Measurements from ENCODE around the gene MCL1. TPM values are rescaled to one million over a fixed set of nuclear protein-coding genes. Genes with fewer than 3 reads are reported as not detected.

The MCL1 gene
- total and polyA plus RNA-seq, 2 of the 13 experiments (the other 11 are each of a cell fraction or from before 2014, with no cell fraction given): 69.5 to 125 TPM

DNA sequence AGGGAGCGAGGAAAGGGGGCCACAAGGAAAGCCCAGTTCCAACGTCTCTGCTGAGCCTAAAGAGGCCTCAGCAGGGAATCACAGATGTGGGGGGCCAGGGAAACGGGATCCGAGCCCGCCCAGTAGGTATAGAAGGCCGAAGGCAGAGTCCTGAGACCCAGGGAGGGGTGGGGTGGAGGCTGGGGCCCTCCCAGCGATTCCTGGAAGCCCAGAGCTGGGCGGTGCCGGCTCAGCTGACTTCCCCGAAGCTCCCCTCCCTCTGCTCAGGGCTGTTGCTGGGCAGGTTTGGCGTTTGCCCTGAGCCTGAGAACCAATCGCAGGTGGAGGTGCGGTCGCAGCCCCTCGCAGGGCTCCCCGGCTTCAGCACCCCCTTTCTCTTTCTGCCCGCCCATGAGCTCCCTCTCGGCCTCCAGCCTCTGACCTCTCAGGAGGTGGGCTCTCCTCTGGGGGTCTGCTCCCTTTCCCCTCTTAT lies 17.4 kb downstream of the MCL1 start (continued):
- no peak for TF ChIP-seq ZNF432 (CRISPR knock-in tag; IDR thresholded peaks at IDR 0.05; ENCODE audit: borderline replicate concordance)
- TF ChIP-seq ISX (CRISPR knock-in tag; conservative IDR thresholded peaks at IDR 0.05): no peak
- TF ChIP-seq, protein P1, sequence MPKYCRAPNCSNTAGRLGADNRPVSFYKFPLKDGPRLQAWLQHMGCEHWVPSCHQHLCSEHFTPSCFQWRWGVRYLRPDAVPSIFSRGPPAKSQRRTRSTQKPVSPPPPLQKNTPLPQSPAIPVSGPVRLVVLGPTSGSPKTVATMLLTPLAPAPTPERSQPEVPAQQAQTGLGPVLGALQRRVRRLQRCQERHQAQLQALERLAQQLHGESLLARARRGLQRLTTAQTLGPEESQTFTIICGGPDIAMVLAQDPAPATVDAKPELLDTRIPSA (CRISPR knock-in tag; IDR thresholded peaks at IDR 0.05; ENCODE audit: borderline replicate concordance): no peak
- no peak for TF ChIP-seq ZNF552 (CRISPR knock-in tag; IDR thresholded peaks at IDR 0.05; ENCODE audit: borderline replicate concordance)
- no peak for TF ChIP-seq ZFP82 (CRISPR knock-in tag; IDR thresholded peaks at IDR 0.05; ENCODE audit: borderline replicate concordance)
- TF ChIP-seq NBN (conservative IDR thresholded peaks at IDR 0.05): no peak
- peak; percentile 35; the same call in 1 of the 2 replicates for TF ChIP-seq KDM6A (CRISPR knock-in tag; IDR thresholded peaks at IDR 0.05; ENCODE audit: low read depth)
- TF ChIP-seq CREB1 (IDR thresholded peaks at IDR 0.05): peak; percentile 40; the same call in 1 of the 2 replicates
- TF ChIP-seq CREB1 (CRISPR knock-in tag; IDR thresholded peaks at IDR 0.05): peak; percentile 48; the same call in 1 of the 2 replicates
- peak; percentile 100 for TF ChIP-seq RFXAP (CRISPR knock-in tag; IDR thresholded peaks at IDR 0.05; ENCODE audit: borderline replicate concordance)
- peak; percentile 77; the same call in 1 of the 2 replicates for TF ChIP-seq ZNF816 (CRISPR knock-in tag; IDR thresholded peaks at IDR 0.05; ENCODE audit: borderline replicate concordance)
- no peak for TF ChIP-seq ZNF768 (CRISPR knock-in tag; IDR thresholded peaks at IDR 0.05)
- TF ChIP-seq ISL2 (CRISPR knock-in tag; IDR thresholded peaks at IDR 0.05): peak; percentile 80
- TF ChIP-seq, protein P2, sequence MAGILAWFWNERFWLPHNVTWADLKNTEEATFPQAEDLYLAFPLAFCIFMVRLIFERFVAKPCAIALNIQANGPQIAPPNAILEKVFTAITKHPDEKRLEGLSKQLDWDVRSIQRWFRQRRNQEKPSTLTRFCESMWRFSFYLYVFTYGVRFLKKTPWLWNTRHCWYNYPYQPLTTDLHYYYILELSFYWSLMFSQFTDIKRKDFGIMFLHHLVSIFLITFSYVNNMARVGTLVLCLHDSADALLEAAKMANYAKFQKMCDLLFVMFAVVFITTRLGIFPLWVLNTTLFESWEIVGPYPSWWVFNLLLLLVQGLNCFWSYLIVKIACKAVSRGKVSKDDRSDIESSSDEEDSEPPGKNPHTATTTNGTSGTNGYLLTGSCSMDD (CRISPR knock-in tag; IDR thresholded peaks at IDR 0.05): no peak
- TF ChIP-seq, protein P3, sequence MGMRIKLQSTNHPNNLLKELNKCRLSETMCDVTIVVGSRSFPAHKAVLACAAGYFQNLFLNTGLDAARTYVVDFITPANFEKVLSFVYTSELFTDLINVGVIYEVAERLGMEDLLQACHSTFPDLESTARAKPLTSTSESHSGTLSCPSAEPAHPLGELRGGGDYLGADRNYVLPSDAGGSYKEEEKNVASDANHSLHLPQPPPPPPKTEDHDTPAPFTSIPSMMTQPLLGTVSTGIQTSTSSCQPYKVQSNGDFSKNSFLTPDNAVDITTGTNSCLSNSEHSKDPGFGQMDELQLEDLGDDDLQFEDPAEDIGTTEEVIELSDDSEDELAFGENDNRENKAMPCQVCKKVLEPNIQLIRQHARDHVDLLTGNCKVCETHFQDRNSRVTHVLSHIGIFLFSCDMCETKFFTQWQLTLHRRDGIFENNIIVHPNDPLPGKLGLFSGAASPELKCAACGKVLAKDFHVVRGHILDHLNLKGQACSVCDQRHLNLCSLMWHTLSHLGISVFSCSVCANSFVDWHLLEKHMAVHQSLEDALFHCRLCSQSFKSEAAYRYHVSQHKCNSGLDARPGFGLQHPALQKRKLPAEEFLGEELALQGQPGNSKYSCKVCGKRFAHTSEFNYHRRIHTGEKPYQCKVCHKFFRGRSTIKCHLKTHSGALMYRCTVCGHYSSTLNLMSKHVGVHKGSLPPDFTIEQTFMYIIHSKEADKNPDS (CRISPR knock-in tag; IDR thresholded peaks at IDR 0.05): no peak
- no peak for TF ChIP-seq TAF1 (CRISPR knock-in tag; IDR thresholded peaks at IDR 0.05)
- TF ChIP-seq ZNF207 (IDR thresholded peaks at IDR 0.05; ENCODE audit: borderline replicate concordance): no peak
- no peak for TF ChIP-seq ZNF460 (CRISPR knock-in tag; IDR thresholded peaks at IDR 0.05; ENCODE audit: borderline replicate concordance)
- no peak for TF ChIP-seq DNMT3B (CRISPR knock-in tag; conservative IDR thresholded peaks at IDR 0.05)
- TF ChIP-seq, protein P4, sequence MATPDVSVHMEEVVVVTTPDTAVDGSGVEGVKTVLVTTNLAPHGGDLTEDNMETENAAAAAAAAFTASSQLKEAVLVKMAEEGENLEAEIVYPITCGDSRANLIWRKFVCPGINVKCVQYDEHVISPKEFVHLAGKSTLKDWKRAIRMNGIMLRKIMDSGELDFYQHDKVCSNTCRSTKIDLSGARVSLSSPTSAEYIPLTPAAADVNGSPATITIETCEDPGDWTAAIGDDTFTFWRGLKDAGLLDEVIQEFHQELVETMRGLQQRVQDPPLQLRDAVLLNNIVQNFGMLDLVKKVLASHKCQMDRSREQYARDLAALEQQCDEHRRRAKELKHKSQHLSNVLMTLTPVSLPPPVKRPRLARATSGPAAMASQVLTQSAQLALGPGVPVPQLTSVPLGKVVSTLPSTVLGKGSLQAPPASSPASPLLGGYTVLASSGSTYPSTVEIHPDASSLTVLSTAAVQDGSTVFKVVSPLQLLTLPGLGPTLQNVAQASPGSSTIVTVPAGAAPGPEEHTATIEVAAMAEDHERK (CRISPR knock-in tag; IDR thresholded peaks at IDR 0.05; ENCODE audit: low read depth): 0 out of 2 replicates have a peak, but pooled peaks have one; percentile 13
- TF ChIP-seq, protein P5, sequence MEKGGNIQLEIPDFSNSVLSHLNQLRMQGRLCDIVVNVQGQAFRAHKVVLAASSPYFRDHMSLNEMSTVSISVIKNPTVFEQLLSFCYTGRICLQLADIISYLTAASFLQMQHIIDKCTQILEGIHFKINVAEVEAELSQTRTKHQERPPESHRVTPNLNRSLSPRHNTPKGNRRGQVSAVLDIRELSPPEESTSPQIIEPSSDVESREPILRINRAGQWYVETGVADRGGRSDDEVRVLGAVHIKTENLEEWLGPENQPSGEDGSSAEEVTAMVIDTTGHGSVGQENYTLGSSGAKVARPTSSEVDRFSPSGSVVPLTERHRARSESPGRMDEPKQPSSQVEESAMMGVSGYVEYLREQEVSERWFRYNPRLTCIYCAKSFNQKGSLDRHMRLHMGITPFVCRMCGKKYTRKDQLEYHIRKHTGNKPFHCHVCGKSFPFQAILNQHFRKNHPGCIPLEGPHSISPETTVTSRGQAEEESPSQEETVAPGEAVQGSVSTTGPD (CRISPR knock-in tag; IDR thresholded peaks at IDR 0.05): no peak
- peak; percentile 99 for TF ChIP-seq RFX5 (IDR thresholded peaks at IDR 0.05; ENCODE audit: low read depth, low read length)
- TF ChIP-seq SATB2 (CRISPR knock-in tag; IDR thresholded peaks at IDR 0.05): no peak
- TF ChIP-seq FOXM1 (CRISPR knock-in tag; IDR thresholded peaks at IDR 0.05): no peak
- TF ChIP-seq, protein P6, sequence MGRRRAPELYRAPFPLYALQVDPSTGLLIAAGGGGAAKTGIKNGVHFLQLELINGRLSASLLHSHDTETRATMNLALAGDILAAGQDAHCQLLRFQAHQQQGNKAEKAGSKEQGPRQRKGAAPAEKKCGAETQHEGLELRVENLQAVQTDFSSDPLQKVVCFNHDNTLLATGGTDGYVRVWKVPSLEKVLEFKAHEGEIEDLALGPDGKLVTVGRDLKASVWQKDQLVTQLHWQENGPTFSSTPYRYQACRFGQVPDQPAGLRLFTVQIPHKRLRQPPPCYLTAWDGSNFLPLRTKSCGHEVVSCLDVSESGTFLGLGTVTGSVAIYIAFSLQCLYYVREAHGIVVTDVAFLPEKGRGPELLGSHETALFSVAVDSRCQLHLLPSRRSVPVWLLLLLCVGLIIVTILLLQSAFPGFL (CRISPR knock-in tag; IDR thresholded peaks at IDR 0.05): no peak
